HG02884 (cell line): ENCODE measurements around the gene CORO2B.

Experiments
- ATAC-seq: cut with Tn5 transposase; IDR thresholded peaks from one replicate; pipeline ENCODE4 v1.9.1; 2021; ENCODE audit warnings: mild to moderate bottlenecking, moderate library complexity; ENCODE audit not compliant: unreplicated experiment

CORO2B gene

GRCh38 chr15:68572309-68572708, 6.5 kb upstream of the CORO2B start:
- no peak for ATAC-seq

- ATAC-seq = no peak
Observed at GRCh38 chr15:68572921-68573320, 5.9 kb upstream of the CORO2B start.

GRCh38 chr15:68574046-68574445, 4.7 kb upstream of the CORO2B start:
- no peak for ATAC-seq

- no peak for ATAC-seq
Observed at GRCh38 chr15:68574629-68575028, 4.2 kb upstream of the CORO2B start.

- no peak for ATAC-seq
Observed at GRCh38 chr15:68576235-68576892, 2.4 kb upstream of the CORO2B start.

GRCh38 chr15:68578175-68578979, 416 bp upstream of the CORO2B start:
- no peak for ATAC-seq

GRCh38 chr15:68580026-68580882, 1.5 kb downstream of the CORO2B start:
- no peak for ATAC-seq

GRCh38 chr15:68580883-68581155, 2.0 kb downstream of the CORO2B start:
- ATAC-seq = no peak

- ATAC-seq = no peak
Observed at GRCh38 chr15:68581725-68582124, 2.9 kb downstream of the CORO2B start.

- no peak for ATAC-seq
Observed at GRCh38 chr15:68582236-68582635, 3.4 kb downstream of the CORO2B start.

GRCh38 chr15:68582864-68583263, 4.1 kb downstream of the CORO2B start:
- no peak for ATAC-seq

- ATAC-seq = no peak
Observed at GRCh38 chr15:68583321-68583720, 4.5 kb downstream of the CORO2B start.

- no peak for ATAC-seq
Observed at GRCh38 chr15:68583936-68584755, 5.4 kb downstream of the CORO2B start.

- no peak for ATAC-seq
Observed at GRCh38 chr15:68584756-68585573, 6.2 kb downstream of the CORO2B start.

GRCh38 chr15:68585574-68586273, 6.9 kb downstream of the CORO2B start:
- ATAC-seq = no peak

- no peak for ATAC-seq
Observed at GRCh38 chr15:68586274-68586961, 7.6 kb downstream of the CORO2B start.

GRCh38 chr15:68587769-68588385, 9.1 kb downstream of the CORO2B start:
- ATAC-seq = no peak

GRCh38 chr15:68589053-68589452, 10.3 kb downstream of the CORO2B start:
- ATAC-seq = no peak
